HL-60 (cell line): Measurements from ENCODE around the gene AMACR.

Experiments used
- DNase-seq, 2 experiments: peaks; one replicate each; pipeline ENCODE4 v3.0.0-alpha.2; 2010 to 2020; ENCODE audit warnings: low read depth in 1 of 2, low spot score in 1 of 2
- H3K27ac ChIP-seq: fragments of 250-450 bp; sonication (Bioruptor Pico); replicated peaks from 2 replicates; pipeline ENCODE4 v1.5.1; 2020; ENCODE audit warnings: mild to moderate bottlenecking, moderate library complexity
- H3K27me3 ChIP-seq: fragments of 250-450 bp; sonication (Bioruptor Pico); 2 replicates; pipeline ENCODE4 v1.5.1; 2021; ENCODE audit warnings: mild to moderate bottlenecking, moderate library complexity; ENCODE audit not compliant: insufficient read depth, poor library complexity, severe bottlenecking
- H3K4me3 ChIP-seq: replicated peaks from 2 replicates; pipeline ENCODE4 v1.5.1; 2011; ENCODE audit warnings: mild to moderate bottlenecking, control low read depth, low read length; ENCODE audit not compliant: insufficient read depth
- GABPA ChIP-seq: IDR thresholded peaks from 2 replicates; pipeline ENCODE4 v1.6.1; 2012; ENCODE audit warnings: low read depth
- POLR2AphosphoS5 ChIP-seq: IDR thresholded peaks from 2 replicates; pipeline ENCODE4 v1.6.1; 2012; ENCODE audit warnings: low read depth
- SPI1 ChIP-seq: IDR thresholded peaks from 2 replicates; pipeline ENCODE4 v1.6.1; 2012; ENCODE audit warnings: low read depth, mild to moderate bottlenecking, borderline replicate concordance
- TF ChIP-seq, protein P1 (sequence below): IDR thresholded peaks from 2 replicates; pipeline ENCODE4 v1.6.1; 2012; ENCODE audit warnings: low read depth; ENCODE audit not compliant: insufficient replicate concordance
- TF ChIP-seq, protein P2 (sequence below): IDR thresholded peaks from one replicate; pipeline ENCODE4 v1.5.1; 2011; ENCODE audit warnings: low read length, control low read depth, inconsistent platforms; ENCODE audit not compliant: insufficient read depth

The AMACR gene

DNA sequence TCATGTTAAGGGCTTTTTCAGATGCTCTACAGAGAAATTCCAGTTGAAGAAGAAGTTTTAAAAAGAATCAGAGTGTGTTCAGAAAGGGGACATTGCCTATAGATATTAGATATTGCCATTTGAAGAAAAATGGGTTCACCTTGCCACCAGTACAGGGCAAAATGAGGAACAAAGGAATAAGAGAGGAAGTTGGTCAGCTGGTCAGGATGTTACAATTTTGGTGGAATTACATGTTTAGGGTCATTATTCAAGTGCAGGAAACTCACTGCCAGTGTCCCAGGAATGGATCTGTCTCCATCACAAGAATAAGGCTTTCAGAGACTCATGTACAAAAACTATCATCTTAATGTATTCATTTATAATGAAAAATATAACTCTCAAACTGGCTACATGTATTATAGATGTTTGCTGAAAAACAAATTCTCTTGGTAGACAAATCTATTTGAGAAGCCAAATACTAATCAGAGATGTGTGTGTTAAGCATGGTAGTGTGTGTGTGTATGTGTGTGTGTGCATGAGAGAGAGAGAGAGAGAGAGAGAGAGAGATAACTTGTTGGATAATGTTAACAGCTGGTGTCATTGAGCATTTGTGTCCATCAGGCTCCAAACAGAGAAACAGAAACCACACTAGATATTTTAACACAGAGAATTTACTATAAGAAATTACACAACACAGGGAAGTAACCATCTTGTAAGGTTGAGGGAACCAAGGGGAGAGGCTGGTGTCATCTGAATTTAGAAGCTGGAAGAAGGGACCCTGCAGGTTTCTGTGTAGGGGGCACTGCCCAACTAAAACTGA, 40.1 kb upstream of the AMACR start:
- H3K27me3 ChIP-seq = no peaks in the 10 kb centered on the region
- peak in 1 of 2 experiments; percentile 42 for DNase-seq
- H3K27ac ChIP-seq = peak overlapping the region; percentile 34
- TF ChIP-seq SPI1 = peak; percentile 74; the same call in 1 of the 2 replicates
- TF ChIP-seq, protein P1, sequence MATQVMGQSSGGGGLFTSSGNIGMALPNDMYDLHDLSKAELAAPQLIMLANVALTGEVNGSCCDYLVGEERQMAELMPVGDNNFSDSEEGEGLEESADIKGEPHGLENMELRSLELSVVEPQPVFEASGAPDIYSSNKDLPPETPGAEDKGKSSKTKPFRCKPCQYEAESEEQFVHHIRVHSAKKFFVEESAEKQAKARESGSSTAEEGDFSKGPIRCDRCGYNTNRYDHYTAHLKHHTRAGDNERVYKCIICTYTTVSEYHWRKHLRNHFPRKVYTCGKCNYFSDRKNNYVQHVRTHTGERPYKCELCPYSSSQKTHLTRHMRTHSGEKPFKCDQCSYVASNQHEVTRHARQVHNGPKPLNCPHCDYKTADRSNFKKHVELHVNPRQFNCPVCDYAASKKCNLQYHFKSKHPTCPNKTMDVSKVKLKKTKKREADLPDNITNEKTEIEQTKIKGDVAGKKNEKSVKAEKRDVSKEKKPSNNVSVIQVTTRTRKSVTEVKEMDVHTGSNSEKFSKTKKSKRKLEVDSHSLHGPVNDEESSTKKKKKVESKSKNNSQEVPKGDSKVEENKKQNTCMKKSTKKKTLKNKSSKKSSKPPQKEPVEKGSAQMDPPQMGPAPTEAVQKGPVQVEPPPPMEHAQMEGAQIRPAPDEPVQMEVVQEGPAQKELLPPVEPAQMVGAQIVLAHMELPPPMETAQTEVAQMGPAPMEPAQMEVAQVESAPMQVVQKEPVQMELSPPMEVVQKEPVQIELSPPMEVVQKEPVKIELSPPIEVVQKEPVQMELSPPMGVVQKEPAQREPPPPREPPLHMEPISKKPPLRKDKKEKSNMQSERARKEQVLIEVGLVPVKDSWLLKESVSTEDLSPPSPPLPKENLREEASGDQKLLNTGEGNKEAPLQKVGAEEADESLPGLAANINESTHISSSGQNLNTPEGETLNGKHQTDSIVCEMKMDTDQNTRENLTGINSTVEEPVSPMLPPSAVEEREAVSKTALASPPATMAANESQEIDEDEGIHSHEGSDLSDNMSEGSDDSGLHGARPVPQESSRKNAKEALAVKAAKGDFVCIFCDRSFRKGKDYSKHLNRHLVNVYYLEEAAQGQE = no peak
- no peak overlapping the region for H3K4me3 ChIP-seq

DNA sequence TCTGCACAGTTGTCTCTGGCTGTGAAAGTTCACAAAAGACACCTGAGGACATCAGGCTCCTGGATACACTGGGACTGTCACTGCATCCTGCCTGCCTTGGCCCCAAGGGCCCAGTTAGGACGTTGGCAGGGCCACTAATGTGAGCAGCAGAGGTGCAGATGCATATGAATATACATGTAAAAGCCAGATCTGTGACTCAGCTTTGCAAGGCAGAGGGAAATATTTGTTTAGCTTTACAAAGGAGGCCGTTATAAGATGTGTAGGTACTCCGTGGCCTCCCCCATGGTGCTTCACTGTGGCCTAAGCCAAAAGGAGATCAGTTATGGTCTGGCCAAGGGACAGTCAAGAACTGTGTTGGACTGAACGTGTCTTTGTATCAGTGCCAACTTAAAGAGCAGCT, 39.3 kb upstream of the AMACR start:
- H3K27me3 ChIP-seq = no peaks in the 10 kb centered on the region
- TF ChIP-seq, protein P2, sequence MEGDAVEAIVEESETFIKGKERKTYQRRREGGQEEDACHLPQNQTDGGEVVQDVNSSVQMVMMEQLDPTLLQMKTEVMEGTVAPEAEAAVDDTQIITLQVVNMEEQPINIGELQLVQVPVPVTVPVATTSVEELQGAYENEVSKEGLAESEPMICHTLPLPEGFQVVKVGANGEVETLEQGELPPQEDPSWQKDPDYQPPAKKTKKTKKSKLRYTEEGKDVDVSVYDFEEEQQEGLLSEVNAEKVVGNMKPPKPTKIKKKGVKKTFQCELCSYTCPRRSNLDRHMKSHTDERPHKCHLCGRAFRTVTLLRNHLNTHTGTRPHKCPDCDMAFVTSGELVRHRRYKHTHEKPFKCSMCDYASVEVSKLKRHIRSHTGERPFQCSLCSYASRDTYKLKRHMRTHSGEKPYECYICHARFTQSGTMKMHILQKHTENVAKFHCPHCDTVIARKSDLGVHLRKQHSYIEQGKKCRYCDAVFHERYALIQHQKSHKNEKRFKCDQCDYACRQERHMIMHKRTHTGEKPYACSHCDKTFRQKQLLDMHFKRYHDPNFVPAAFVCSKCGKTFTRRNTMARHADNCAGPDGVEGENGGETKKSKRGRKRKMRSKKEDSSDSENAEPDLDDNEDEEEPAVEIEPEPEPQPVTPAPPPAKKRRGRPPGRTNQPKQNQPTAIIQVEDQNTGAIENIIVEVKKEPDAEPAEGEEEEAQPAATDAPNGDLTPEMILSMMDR = no peak
- TF ChIP-seq, protein P1 = no peak
- TF ChIP-seq SPI1 (no peak), GABPA (no peak), POLR2AphosphoS5 (no peak)
- no peak for DNase-seq

DNA sequence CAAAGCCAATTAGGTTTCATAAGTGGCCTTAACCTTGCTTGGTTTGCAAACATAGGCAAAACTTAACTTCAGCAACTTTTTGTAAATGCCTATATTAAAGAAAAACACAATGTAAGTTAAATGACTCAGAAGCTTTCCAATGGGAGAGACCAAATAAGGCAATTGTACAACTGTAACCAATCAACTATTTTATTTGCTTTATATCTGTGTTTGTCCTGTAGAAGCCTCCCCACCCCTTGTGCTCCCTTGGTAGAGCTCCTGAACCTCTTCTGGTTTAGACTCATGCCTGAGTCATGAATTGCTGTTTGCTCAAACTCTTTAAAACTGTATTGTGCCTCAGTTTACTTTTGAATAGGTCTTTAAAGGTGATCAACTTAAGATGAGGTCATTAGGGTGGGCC, 38.1 kb upstream of the AMACR start:
- Histone ChIP-seq H3K27ac (no peak overlapping the region), H3K4me3 (no peak overlapping the region), H3K27me3 (no peaks in the 10 kb centered on the region)
- no peak for TF ChIP-seq POLR2AphosphoS5
- TF ChIP-seq SPI1 = no peak
- TF ChIP-seq, protein P1 = no peak
- TF ChIP-seq, protein P2 = no peak
- no peak for TF ChIP-seq GABPA
- DNase-seq = no peak

More for the DNA sequence above, 39.3 kb upstream of the AMACR start:
- Histone ChIP-seq H3K4me3 (no peak overlapping the region), H3K27ac (no peak overlapping the region; the same call in 1 of the 2 replicates)
